AG04449 (cell line): ENCODE measurements around the gene FANCC.

Experiments
- CTCF ChIA-PET: fragments of 350-600 bp; formaldehyde crosslinking; extraction: SDS; loops from one replicate; lab custom pipeline; 2021; ENCODE audit warnings: antibody characterized with exemption; lab: Yijun Ruan, JAX
- POLR2A ChIA-PET: fragments of 400-600, 350-600 bp; formaldehyde crosslinking; extraction: SDS; loops from one replicate; lab custom pipeline; 2020; ENCODE audit warnings: antibody characterized with exemption, inconsistent platforms; lab: Yijun Ruan, JAX
- DNase-seq: peaks from one replicate; pipeline ENCODE4 v3.0.0-alpha.2; 2010; ENCODE audit warnings: low read depth, low spot score
- H3K4me3 ChIP-seq: 2 replicates; pipeline ENCODE4 v1.5.1; 2011; ENCODE audit warnings: low read depth, mild to moderate bottlenecking, control low read depth, low read length
- CTCF ChIP-seq: IDR thresholded peaks from one replicate; pipeline ENCODE4 v1.5.1; 2011; ENCODE audit warnings: mild to moderate bottlenecking, moderate library complexity, low read length, control low read depth, inconsistent platforms; ENCODE audit not compliant: insufficient read depth; ENCODE audit errors: missing control alignments

The FANCC gene

DNA sequence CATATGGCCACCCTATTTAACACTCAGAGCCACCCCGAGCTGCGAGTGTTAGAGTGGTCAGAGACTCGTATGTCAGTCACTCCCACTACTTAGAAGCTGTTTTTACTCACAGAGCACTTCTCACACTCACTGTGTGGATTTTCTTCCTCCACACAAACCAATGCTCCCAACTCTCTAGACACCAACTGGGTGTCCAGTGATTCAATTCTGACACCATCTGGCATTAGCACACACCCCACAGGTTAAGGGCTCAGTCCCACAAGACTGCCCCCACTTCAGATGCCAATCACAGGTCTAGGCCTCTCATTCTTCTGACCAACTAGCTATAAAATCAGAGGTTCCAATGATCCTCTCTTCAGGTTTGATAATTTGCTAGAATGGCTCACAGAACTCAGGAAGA is 174.8 kb downstream of the FANCC start:
- no peak for TF ChIP-seq CTCF
- ChIA-PET POLR2A (no interaction called here), CTCF (interaction anchor here (1.2 to 10.1 kb wide), 4 partner anchors 14 to 473 kb away, joined by 3 to 134 read pairs (median 4); no protein-coding TSS in a partner anchor)
- H3K4me3 ChIP-seq = no peak overlapping the region
- DNase-seq = no peak

- TF ChIP-seq CTCF = no peak
- POLR2A ChIA-PET = no interaction called here
- CTCF ChIA-PET = interaction anchor here (1.0 to 10.1 kb wide), 5 partner anchors 10 to 473 kb away, joined by 3 to 134 read pairs (median 3); no protein-coding TSS in a partner anchor
- no peak for DNase-seq
- H3K4me3 ChIP-seq = no peak overlapping the region
Measured at GRCh38 chr9:95142315-95142714, 175.2 kb downstream of the FANCC start.

- CTCF ChIA-PET = interaction anchor here (10.1 kb wide), 1 partner anchor 12 kb away, joined by 134 read pairs; no protein-coding TSS in a partner anchor
Measured at GRCh38 chr9:95140821-95141220, 176.7 kb downstream of the FANCC start.

DNA sequence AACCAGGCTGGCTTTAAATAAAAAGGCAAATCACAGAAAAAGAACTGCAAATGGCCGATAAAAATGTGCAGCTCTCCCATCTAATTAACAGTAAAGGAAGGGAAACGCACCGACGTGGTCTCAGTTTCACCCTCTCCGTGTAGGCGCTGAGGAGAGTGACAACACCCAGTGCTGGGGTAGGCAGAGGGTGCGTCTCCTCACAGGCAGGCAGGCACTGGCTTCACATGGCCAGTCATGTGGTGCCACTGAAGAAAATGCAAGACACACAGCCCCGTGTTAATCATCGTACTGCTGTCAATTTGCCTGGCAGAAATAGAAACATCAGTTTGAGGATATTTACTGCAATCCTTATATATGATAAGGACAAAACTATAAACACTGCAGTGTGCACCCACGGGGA is 178.4 kb downstream of the FANCC start:
- ChIA-PET CTCF (interaction anchor here (1.6 to 10.1 kb wide), 2 partner anchors 10 to 11 kb away, joined by 4 to 134 read pairs; no protein-coding TSS in a partner anchor), POLR2A (no interaction called here)
- H3K4me3 ChIP-seq = no peak overlapping the region
- no peak for TF ChIP-seq CTCF
- DNase-seq = no peak

More at GRCh38 chr9:95140821-95141220, 176.7 kb downstream of the FANCC start:
- no peak for TF ChIP-seq CTCF
- no peak overlapping the region for H3K4me3 ChIP-seq
- POLR2A ChIA-PET = no interaction called here
- DNase-seq = no peak

- POLR2A ChIA-PET = no interaction called here
- no peak for DNase-seq
- no peak for TF ChIP-seq CTCF
- no peak overlapping the region for H3K4me3 ChIP-seq
- CTCF ChIA-PET = interaction anchor here (1.6 to 10.1 kb wide), 2 partner anchors 10 to 12 kb away, joined by 4 to 134 read pairs; no protein-coding TSS in a partner anchor
Measured at GRCh38 chr9:95138474-95138873, 179.0 kb downstream of the FANCC start.

DNA sequence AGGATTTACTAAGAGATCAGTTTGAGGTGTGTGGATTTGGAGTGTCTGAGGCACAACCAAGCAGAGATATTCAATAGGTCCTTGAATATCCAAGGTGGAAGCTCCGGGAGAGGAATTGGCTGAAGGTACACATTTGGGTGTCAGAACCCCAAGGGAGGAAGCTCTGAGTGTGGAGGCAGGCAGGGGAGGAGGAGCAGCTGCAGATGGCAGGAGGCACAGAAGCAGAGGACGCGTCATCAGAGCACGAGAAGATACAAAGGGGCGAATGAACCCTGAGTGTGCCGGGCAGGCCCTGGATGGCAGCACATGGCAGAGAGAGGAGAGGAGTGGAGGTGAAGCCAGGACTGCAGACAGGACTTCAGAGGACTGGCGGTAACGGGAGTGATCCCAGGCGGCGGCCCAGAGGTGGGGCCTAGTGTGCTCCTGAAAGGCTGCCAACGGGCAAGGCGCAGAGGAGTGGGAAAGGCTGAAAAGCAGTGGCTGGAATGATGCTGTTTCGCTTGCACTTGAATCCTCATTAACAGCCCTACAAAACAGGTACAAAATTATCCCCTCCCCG is 179.8 kb downstream of the FANCC start:
- no peak for DNase-seq
- no peak for TF ChIP-seq CTCF
- no peak overlapping the region for H3K4me3 ChIP-seq
- ChIA-PET CTCF (interaction anchor here (0.9 to 10.1 kb wide), 5 partner anchors 9 to 471 kb away, joined by 3 to 134 read pairs (median 4); no protein-coding TSS in a partner anchor), POLR2A (no interaction called here)
